ENCODE data around the gene HSD11B1. TPM values are rescaled to one million over a fixed set of nuclear protein-coding genes. Genes with fewer than 3 reads are reported as not detected.

HSD11B1 gene
- total RNA-seq, 1 experiment from 2014 or later: not detected

GRCh38 chr1:209767096-209767495 lies 62.5 kb downstream of the HSD11B1 start:
- CTCF ChIA-PET: no interaction called here
- TF ChIP-seq, protein P1, sequence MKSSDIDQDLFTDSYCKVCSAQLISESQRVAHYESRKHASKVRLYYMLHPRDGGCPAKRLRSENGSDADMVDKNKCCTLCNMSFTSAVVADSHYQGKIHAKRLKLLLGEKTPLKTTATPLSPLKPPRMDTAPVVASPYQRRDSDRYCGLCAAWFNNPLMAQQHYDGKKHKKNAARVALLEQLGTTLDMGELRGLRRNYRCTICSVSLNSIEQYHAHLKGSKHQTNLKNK (CRISPR knock-in tag; IDR thresholded peaks at IDR 0.05): no peak
- TF ChIP-seq ZNF671 (CRISPR knock-in tag; IDR thresholded peaks at IDR 0.05) (no peak), CREB1 (CRISPR knock-in tag; IDR thresholded peaks at IDR 0.05) (no peak), FOXK1 (CRISPR knock-in tag; IDR thresholded peaks at IDR 0.05) (no peak), E2F4 (CRISPR knock-in tag; IDR thresholded peaks at IDR 0.05; ENCODE audit: borderline replicate concordance, low read depth) (no peak), SOX15 (CRISPR knock-in tag; IDR thresholded peaks at IDR 0.05) (no peak), NFE2L1 (CRISPR knock-in tag; IDR thresholded peaks at IDR 0.05) (no peak), MXD4 (CRISPR knock-in tag; IDR thresholded peaks at IDR 0.05; ENCODE audit: borderline replicate concordance) (no peak), IRF1 (CRISPR knock-in tag; IDR thresholded peaks at IDR 0.05) (no peak), ZNF263 (CRISPR knock-in tag; IDR thresholded peaks at IDR 0.05; ENCODE audit: low read depth) (no peak), ZNF219 (CRISPR knock-in tag; IDR thresholded peaks at IDR 0.05; ENCODE audit: borderline replicate concordance) (no peak), HMGA2 (CRISPR knock-in tag; IDR thresholded peaks at IDR 0.05) (no peak), RELA (CRISPR knock-in tag; IDR thresholded peaks at IDR 0.05; ENCODE audit: borderline replicate concordance) (no peak), ZNF425 (CRISPR knock-in tag; conservative IDR thresholded peaks at IDR 0.05) (no peak), SP1 (CRISPR knock-in tag; conservative IDR thresholded peaks at IDR 0.05) (no peak), GABPB1 (CRISPR knock-in tag; IDR thresholded peaks at IDR 0.05) (no peak), ZNF232 (CRISPR knock-in tag; IDR thresholded peaks at IDR 0.05) (no peak), MAX (CRISPR knock-in tag; IDR thresholded peaks at IDR 0.05) (no peak)
- TF ChIP-seq, protein P2, sequence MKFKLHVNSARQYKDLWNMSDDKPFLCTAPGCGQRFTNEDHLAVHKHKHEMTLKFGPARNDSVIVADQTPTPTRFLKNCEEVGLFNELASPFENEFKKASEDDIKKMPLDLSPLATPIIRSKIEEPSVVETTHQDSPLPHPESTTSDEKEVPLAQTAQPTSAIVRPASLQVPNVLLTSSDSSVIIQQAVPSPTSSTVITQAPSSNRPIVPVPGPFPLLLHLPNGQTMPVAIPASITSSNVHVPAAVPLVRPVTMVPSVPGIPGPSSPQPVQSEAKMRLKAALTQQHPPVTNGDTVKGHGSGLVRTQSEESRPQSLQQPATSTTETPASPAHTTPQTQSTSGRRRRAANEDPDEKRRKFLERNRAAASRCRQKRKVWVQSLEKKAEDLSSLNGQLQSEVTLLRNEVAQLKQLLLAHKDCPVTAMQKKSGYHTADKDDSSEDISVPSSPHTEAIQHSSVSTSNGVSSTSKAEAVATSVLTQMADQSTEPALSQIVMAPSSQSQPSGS (CRISPR knock-in tag; IDR thresholded peaks at IDR 0.05; ENCODE audit: borderline replicate concordance, low read depth): no peak
- TF ChIP-seq, protein P3, sequence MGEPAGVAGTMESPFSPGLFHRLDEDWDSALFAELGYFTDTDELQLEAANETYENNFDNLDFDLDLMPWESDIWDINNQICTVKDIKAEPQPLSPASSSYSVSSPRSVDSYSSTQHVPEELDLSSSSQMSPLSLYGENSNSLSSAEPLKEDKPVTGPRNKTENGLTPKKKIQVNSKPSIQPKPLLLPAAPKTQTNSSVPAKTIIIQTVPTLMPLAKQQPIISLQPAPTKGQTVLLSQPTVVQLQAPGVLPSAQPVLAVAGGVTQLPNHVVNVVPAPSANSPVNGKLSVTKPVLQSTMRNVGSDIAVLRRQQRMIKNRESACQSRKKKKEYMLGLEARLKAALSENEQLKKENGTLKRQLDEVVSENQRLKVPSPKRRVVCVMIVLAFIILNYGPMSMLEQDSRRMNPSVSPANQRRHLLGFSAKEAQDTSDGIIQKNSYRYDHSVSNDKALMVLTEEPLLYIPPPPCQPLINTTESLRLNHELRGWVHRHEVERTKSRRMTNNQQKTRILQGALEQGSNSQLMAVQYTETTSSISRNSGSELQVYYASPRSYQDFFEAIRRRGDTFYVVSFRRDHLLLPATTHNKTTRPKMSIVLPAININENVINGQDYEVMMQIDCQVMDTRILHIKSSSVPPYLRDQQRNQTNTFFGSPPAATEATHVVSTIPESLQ (CRISPR knock-in tag; IDR thresholded peaks at IDR 0.05): no peak
- DNase-seq (ENCODE audit: low spot score): no peak
- Mint-ChIP-seq H3K4me3 (no peak overlapping the region), H3K9me3 (no peaks in the 10 kb centered on the region), H3K36me3 (no peaks in the 10 kb centered on the region), H3K27me3 (ENCODE audit: low read depth) (peaks cover 5% of the 10 kb centered on the region; the same call in 1 of the 2 replicates), H3K27ac (no peak overlapping the region), H3K4me1 (peaks cover 10% of the 10 kb centered on the region)
- no peak for ATAC-seq
- POLR2A ChIA-PET: no interaction called here
